Measurements from ENCODE around the gene MEG3. TPM values are rescaled to one million over a fixed set of nuclear protein-coding genes. Genes with fewer than 3 reads are reported as not detected.

The MEG3 gene
- total and polyA plus RNA-seq, 2 donors (not counting 3 experiments of a cell fraction or from before 2014, with no cell fraction given) = 378 to 508 TPM

DNA sequence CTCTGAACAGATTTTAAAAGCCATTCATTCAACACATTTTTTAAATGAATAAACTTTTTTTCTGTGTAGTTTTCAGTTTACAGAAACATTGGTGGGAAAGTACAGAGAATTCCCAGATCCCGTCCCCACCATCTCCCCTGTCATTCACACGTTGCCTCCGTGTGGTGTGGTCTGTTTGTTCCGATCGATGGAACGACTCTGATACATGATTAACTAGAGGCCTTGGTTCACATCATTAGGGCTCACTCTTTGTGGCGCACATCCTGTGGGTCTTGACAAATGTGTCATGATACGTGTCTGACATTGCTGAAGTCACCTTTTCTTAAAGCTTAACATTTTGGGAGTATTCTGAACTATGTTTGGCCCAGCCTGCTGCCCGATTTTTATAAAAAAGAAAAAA is 18.5 kb downstream of the MEG3 start:
- peaks cover 2 to 18% of the 10 kb centered on the region in 2 experiments for H3K36me3 ChIP-seq (ENCODE audit: control insufficient read depth in 2 of 2, extremely low read depth in 1 of 2, insufficient read depth in 2 of 2, low read length in 2 of 2)
- no peak overlapping the region for H3K4me2 ChIP-seq (ENCODE audit: insufficient read depth, low read length)
- H4K20me1 ChIP-seq (replicated peaks; ENCODE audit: control insufficient read depth, extremely low read depth, insufficient read depth, low read length) = no peaks in the 10 kb centered on the region
- BruUV-seq (replicated peaks) = no TSS peak
- H3K9ac ChIP-seq (replicated peaks; ENCODE audit: extremely low read depth, insufficient read depth, low read length) = no peak overlapping the region
- no peak for DNase-seq (ENCODE audit: low read depth, low spot score)
- no peak for FAIRE-seq
- TF ChIP-seq EZH2 (IDR thresholded peaks at IDR 0.05; ENCODE audit: borderline replicate concordance, low read depth, low read length, severe bottlenecking) (no peak), POLR2A (IDR thresholded peaks at IDR 0.05; ENCODE audit: low read depth, low read length) (no peak), GATA2 (IDR thresholded peaks at IDR 0.05; ENCODE audit: insufficient read depth, insufficient read length, low read depth, low read length) (no peak), JUN (IDR thresholded peaks at IDR 0.05; ENCODE audit: borderline replicate concordance, insufficient read depth, insufficient read length, low read depth) (no peak), MYC (IDR thresholded peaks at IDR 0.05; ENCODE audit: low read depth, low read length) (no peak), FOS (IDR thresholded peaks at IDR 0.05; ENCODE audit: borderline replicate concordance, insufficient read depth, low read length) (no peak), POLR2AphosphoS5 (IDR thresholded peaks at IDR 0.05; ENCODE audit: insufficient read depth, low read depth, low read length) (no peak)
- TF ChIP-seq, protein P1, sequence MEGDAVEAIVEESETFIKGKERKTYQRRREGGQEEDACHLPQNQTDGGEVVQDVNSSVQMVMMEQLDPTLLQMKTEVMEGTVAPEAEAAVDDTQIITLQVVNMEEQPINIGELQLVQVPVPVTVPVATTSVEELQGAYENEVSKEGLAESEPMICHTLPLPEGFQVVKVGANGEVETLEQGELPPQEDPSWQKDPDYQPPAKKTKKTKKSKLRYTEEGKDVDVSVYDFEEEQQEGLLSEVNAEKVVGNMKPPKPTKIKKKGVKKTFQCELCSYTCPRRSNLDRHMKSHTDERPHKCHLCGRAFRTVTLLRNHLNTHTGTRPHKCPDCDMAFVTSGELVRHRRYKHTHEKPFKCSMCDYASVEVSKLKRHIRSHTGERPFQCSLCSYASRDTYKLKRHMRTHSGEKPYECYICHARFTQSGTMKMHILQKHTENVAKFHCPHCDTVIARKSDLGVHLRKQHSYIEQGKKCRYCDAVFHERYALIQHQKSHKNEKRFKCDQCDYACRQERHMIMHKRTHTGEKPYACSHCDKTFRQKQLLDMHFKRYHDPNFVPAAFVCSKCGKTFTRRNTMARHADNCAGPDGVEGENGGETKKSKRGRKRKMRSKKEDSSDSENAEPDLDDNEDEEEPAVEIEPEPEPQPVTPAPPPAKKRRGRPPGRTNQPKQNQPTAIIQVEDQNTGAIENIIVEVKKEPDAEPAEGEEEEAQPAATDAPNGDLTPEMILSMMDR (IDR thresholded peaks at IDR 0.05; ENCODE audit: extremely low read depth in 1 of 2, insufficient read depth in 1 of 2, low read depth in 1 of 2, low read length in 2 of 2) = no peak
- TF ChIP-seq, protein P2, sequence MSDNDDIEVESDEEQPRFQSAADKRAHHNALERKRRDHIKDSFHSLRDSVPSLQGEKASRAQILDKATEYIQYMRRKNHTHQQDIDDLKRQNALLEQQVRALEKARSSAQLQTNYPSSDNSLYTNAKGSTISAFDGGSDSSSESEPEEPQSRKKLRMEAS (IDR thresholded peaks at IDR 0.05; ENCODE audit: insufficient read depth, insufficient read length) = no peak
- intact Hi-C loops (cut with micrococcal nuclease) = no loop called here
- ChIA-PET CTCF (no interaction called here), POLR2A (no interaction called here)
- H3K27ac ChIP-seq (ENCODE audit: insufficient read depth, low read depth, low read length) = no peak overlapping the region
- no peak overlapping the region for H2AFZ ChIP-seq (ENCODE audit: low read depth, low read length)
- dilution Hi-C loops (cut with MboI; ENCODE audit: extremely low pct_ligation_motif_present, low sequenced_read_pairs) = no loop called here
- no peaks in the 10 kb centered on the region for H3K9me1 ChIP-seq (replicated peaks; ENCODE audit: control insufficient read depth, extremely low read depth, insufficient read depth, low read length)
- H3K9me3 ChIP-seq (replicated peaks; ENCODE audit: control insufficient read depth, insufficient read depth, low read length) = no peaks in the 10 kb centered on the region
- H3K79me2 ChIP-seq (ENCODE audit: control insufficient read depth, insufficient read depth, low read length) = no peaks in the 10 kb centered on the region
- H3K4me3 ChIP-seq (replicated peaks in 1 of 3; ENCODE audit: insufficient read depth in 1 of 3, low read depth in 1 of 3, low read length in 3 of 3) = no peak overlapping the region
- H3K4me1 ChIP-seq (ENCODE audit: control insufficient read depth, extremely low read depth, insufficient read depth, low read length) = no peaks in the 10 kb centered on the region
- no peaks in the 10 kb centered on the region for H3K27me3 ChIP-seq (ENCODE audit: control insufficient read depth in 2 of 2, insufficient read depth in 2 of 2, low read length in 2 of 2)
